CD4-positive, alpha-beta T cell (primary cell): ENCODE measurements around the gene PDE8B. TPM values are rescaled to one million over a fixed set of nuclear protein-coding genes. Genes with fewer than 3 reads are reported as not detected.

Source experiments
- ATAC-seq: fragments of 200-7000 bp; cut with Tn5 transposase; one replicate; pipeline ENCODE4 v1.10.0; 2022; ENCODE audit warnings: mild to moderate bottlenecking; ENCODE audit not compliant: poor library complexity
- CTCF ChIA-PET: fragments of 350-600 bp; sonication (Branson Sonifier 250); formaldehyde crosslinking; loops from one replicate; lab custom pipeline; 2021; ENCODE audit warnings: antibody characterized with exemption, inconsistent platforms; lab: Charles Lee
- POLR2A ChIA-PET: fragments of 350-600 bp; sonication (Branson Sonifier 250); formaldehyde crosslinking; loops from one replicate; lab custom pipeline; 2021; ENCODE audit warnings: antibody characterized with exemption, inconsistent platforms; lab: Charles Lee
- DNase-seq, 14 experiments: peaks; one replicate each; pipeline ENCODE4 v3.0.0-alpha.2; 2013 to 2020; ENCODE audit warnings: mixed read lengths in 2 of 14
- H3K27ac ChIP-seq, 2 donors: one replicate each; pipeline versions ENCODE4 v1.5.1 to v1.7.0; 2013; ENCODE audit warnings: low read length in 2 of 2, low read depth in 1 of 2, mild to moderate bottlenecking in 1 of 2
- H3K27me3 ChIP-seq, 2 experiments: 1 replicate in 1 of 2; 2 replicates in 1 of 2; pipeline versions ENCODE4 v1.6.1 to v1.7.0; 2013; ENCODE audit warnings: low read length in 2 of 2, control low read depth in 1 of 2, mild to moderate bottlenecking in 1 of 2, moderate library complexity in 1 of 2; ENCODE audit not compliant: insufficient read depth in 2 of 2, control insufficient read depth in 1 of 2
- H3K36me3 ChIP-seq: one replicate; pipeline ENCODE4 v1.6.1; 2013; ENCODE audit warnings: low read length, control low read depth; ENCODE audit not compliant: insufficient read depth
- H3K4me1 ChIP-seq: one replicate; pipeline ENCODE4 v1.6.1; 2013; ENCODE audit warnings: low read length, control low read depth; ENCODE audit not compliant: insufficient read depth
- H3K4me3 ChIP-seq: one replicate; pipeline ENCODE4 v1.5.1; 2013; ENCODE audit warnings: mild to moderate bottlenecking, low read length, moderate library complexity
- H3K9me3 ChIP-seq, 2 experiments: 1 replicate in 1 of 2; 2 replicates in 1 of 2; pipeline versions ENCODE4 v1.6.1 to v1.7.0; 2013; ENCODE audit warnings: low read length in 2 of 2, mild to moderate bottlenecking in 2 of 2, control low read depth in 1 of 2, moderate library complexity in 1 of 2; ENCODE audit not compliant: control insufficient read depth in 1 of 2, insufficient read depth in 1 of 2
- H3K27ac Mint-ChIP-seq: one replicate; pipeline ENCODE4 v1.8.0; 2020; ENCODE audit warnings: mixed read lengths
- H3K27me3 Mint-ChIP-seq: one replicate; pipeline ENCODE4 v1.8.0; 2021; ENCODE audit warnings: mixed read lengths
- H3K36me3 Mint-ChIP-seq: one replicate; pipeline ENCODE4 v1.8.0; 2021; ENCODE audit warnings: low read depth, mixed read lengths
- H3K4me1 Mint-ChIP-seq: one replicate; pipeline ENCODE4 v1.8.0; 2021; ENCODE audit warnings: low read depth, mixed read lengths
- H3K4me3 Mint-ChIP-seq: one replicate; pipeline ENCODE4 v1.8.0; 2020; ENCODE audit warnings: mild to moderate bottlenecking, mixed read lengths
- H3K9me3 Mint-ChIP-seq: one replicate; pipeline ENCODE4 v1.8.0; 2020; ENCODE audit warnings: mixed read lengths
- CTCF ChIP-seq: fragments of 200-600 bp; IDR thresholded peaks from one replicate; pipeline ENCODE4 v1.8.0; 2022; ENCODE audit warnings: antibody characterized with exemption, mild to moderate bottlenecking
- intact Hi-C, 2 experiments: fragments of 100-400 bp; cut with DNase I in 1 of 2; cut with micrococcal nuclease in 1 of 2; formaldehyde crosslinking; loops; one replicate each; pipeline versions ENCODE4 v1.15.1 to v1.9.0; 2023 to 2025; cut with DNase I, micrococcal nuclease
- total RNA-seq, 174 experiments: library from RNA in 2 of 174; stranded (reverse) in 2 of 174; gene quantifications; one replicate each; pipeline ENCODE4 v1.2.3 and lab custom pipeline; 2021 to 2026

Gene PDE8B
- total RNA-seq, 2 experiments from 2014 or later, result 0.22 to 0.27 TPM

GRCh38 chr5:77197840-77198554 lies 12.5 kb upstream of the PDE8B start:
- no peaks in the 10 kb centered on the region for H3K36me3 Mint-ChIP-seq
- POLR2A ChIA-PET, result no interaction called here
- peaks cover 11% of the 10 kb centered on the region for H3K27me3 Mint-ChIP-seq
- H3K4me1 ChIP-seq, result no peaks in the 10 kb centered on the region
- H3K27ac ChIP-seq, result no peak overlapping the region
- peaks cover 0 to 5% of the 10 kb centered on the region in 2 experiments for H3K27me3 ChIP-seq
- H3K4me3 ChIP-seq, result no peak overlapping the region
- DNase-seq (no peak), ATAC-seq (no peak)
- H3K36me3 ChIP-seq, result no peaks in the 10 kb centered on the region
- CTCF ChIA-PET, result no interaction called here
- no peak overlapping the region for H3K4me3 Mint-ChIP-seq
- peaks cover 7% of the 10 kb centered on the region for H3K9me3 Mint-ChIP-seq
- H3K9me3 ChIP-seq, result peaks cover 0 to 14% of the 10 kb centered on the region in 2 experiments
- no peak overlapping the region for H3K27ac Mint-ChIP-seq
- H3K4me1 Mint-ChIP-seq, result no peaks in the 10 kb centered on the region
- intact Hi-C loops, result no loop called here
- TF ChIP-seq CTCF, result no peak

- Mint-ChIP-seq H3K4me3 (no peak overlapping the region), H3K27ac (no peak overlapping the region), H3K27me3 (peaks cover 11% of the 10 kb centered on the region), H3K9me3 (peaks cover 5% of the 10 kb centered on the region), H3K4me1 (no peaks in the 10 kb centered on the region), H3K36me3 (no peaks in the 10 kb centered on the region)
- ChIA-PET CTCF (no interaction called here), POLR2A (no interaction called here)
- H3K4me3 ChIP-seq, result no peak overlapping the region
- no peak for TF ChIP-seq CTCF
- peaks cover 0 to 14% of the 10 kb centered on the region in 2 experiments for H3K9me3 ChIP-seq
- H3K4me1 ChIP-seq, result no peaks in the 10 kb centered on the region
- no peak overlapping the region for H3K27ac ChIP-seq
- H3K36me3 ChIP-seq, result no peaks in the 10 kb centered on the region
- no peak for DNase-seq
- ATAC-seq, result no peak
- peaks cover 0 to 5% of the 10 kb centered on the region in 2 experiments for H3K27me3 ChIP-seq
- intact Hi-C loops, result no loop called here
Measured at GRCh38 chr5:77200663-77201062, 9.8 kb upstream of the PDE8B start.

GRCh38 chr5:77202145-77202544 lies 8.3 kb upstream of the PDE8B start:
- Mint-ChIP-seq H3K27ac (no peak overlapping the region), H3K36me3 (no peaks in the 10 kb centered on the region), H3K4me3 (no peak overlapping the region), H3K9me3 (peaks cover 3% of the 10 kb centered on the region), H3K27me3 (peaks cover 19% of the 10 kb centered on the region), H3K4me1 (no peaks in the 10 kb centered on the region)
- no peak for DNase-seq
- intact Hi-C loops, result no loop called here
- Histone ChIP-seq H3K27me3 (peaks cover 0 to 5% of the 10 kb centered on the region in 2 experiments), H3K36me3 (no peaks in the 10 kb centered on the region), H3K9me3 (peaks cover 0 to 14% of the 10 kb centered on the region in 2 experiments), H3K4me1 (no peaks in the 10 kb centered on the region), H3K27ac (no peak overlapping the region), H3K4me3 (no peak overlapping the region)
- ATAC-seq, result no peak
- ChIA-PET POLR2A (no interaction called here), CTCF (no interaction called here)
- no peak for TF ChIP-seq CTCF
